ENCODE measurements around the gene TRAF1. TPM values are rescaled to one million over a fixed set of nuclear protein-coding genes. Genes with fewer than 3 reads are reported as not detected.

TRAF1 gene
- total RNA-seq, 2 donors from 2014 or later, result 71.4 to 164 TPM

DNA sequence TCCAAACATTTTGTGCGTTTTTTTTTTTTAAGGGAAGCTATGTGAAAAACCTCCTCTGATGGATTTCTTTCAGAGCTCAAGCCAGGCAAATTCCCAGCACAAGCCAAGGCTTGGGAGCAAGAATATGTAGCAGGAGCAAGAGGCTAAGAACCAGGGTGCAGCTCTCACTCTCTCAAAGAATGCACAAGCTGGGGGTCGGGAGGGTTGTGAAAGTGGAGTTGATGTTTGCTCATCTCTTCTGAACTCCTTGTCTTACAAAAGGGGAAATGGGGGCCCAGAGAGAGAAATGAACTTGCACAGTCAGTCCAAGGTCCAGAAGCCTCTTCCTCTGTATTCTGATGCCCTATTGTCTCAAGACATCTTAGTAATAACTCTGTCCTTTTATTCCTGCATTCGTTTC lies 7.7 kb upstream of the TRAF1 start:
- peaks cover 4% of the 10 kb centered on the region for H3K36me3 Mint-ChIP-seq (ENCODE audit: low read depth)
- no peaks in the 10 kb centered on the region for H3K27me3 Mint-ChIP-seq
- no peak for ATAC-seq (replicated peaks)
- peak overlapping the region; percentile 95 for H3K27ac Mint-ChIP-seq
- peaks cover 50% of the 10 kb centered on the region for H3K4me1 Mint-ChIP-seq
- H3K9me3 Mint-ChIP-seq, result no peaks in the 10 kb centered on the region
- H3K4me3 Mint-ChIP-seq, result peak overlapping the region; percentile 91

DNA sequence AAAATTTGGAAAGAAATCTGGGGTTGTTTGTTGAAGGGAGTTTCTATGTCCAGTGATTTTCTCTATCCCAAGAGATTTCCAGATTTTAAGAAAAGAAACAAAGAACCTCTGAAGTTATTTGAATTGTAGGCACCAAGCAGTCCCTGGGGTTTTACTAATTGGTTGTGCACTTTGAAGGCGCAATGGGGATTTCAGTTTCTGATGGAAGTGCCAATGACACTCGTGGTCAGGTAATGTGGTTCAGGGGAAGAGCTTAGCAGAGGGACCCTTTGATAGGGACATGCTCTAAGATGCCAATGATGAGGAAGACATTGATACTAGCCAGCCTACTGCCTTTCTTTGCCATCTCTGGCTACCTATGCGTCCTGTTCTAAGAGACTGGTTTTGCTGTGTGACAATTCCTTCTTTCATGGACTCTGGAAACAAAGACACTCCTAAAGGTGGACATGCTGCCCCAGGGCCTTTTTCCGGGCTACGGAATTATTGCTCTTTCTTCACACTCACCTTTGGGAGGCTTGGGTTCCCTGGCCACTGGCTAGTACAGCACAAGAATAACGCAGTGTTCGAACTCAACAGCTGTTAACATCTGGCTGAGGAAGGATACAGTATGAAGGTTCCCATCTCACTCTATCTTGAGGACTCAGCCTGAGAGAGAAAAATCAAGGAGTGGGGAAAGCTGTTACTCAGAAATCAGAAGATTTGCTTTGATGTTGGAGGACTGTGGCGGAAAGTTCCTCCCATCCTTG lies 6.9 kb upstream of the TRAF1 start:
- H3K4me1 Mint-ChIP-seq, result peaks cover 50% of the 10 kb centered on the region
- no peak for ATAC-seq (replicated peaks)
- H3K27ac Mint-ChIP-seq, result peak overlapping the region; percentile 95
- peaks cover 4% of the 10 kb centered on the region for H3K36me3 Mint-ChIP-seq (ENCODE audit: low read depth)
- no peaks in the 10 kb centered on the region for H3K9me3 Mint-ChIP-seq
- no peaks in the 10 kb centered on the region for H3K27me3 Mint-ChIP-seq
- peak overlapping the region; percentile 91 for H3K4me3 Mint-ChIP-seq

DNA sequence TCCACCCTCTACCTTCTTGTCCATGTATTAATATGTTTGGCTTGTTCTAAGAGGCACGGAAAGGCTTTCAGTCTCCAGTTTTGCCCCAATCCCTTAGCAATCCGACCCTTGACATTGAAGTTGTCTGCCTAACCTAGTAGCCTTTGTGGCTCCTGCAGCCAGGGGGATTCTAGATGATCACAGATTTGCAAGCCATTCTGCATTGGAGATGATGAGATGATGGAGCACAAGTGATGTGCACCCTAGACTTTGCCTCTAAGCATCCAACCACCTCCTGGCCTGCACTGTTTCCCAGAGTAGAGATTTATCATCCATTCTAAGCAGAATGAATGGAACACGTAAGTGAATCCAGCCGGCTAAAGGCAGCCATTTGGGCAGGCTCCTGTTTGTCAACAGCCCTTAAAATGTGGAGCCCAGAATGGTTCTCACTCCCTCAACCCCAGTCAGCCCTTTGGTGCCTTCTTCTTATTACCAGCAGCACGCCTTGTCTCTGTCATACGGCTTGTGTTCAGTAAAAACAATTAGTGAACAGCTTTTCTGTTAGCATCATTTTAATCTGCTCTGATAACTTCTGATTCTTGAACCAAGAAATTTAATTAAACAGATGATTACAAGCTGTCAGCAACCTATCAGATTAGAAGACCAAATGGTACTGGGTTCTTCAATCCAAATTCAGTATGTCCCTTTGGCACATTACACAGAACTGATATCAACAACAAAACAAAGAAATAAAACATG lies 5.7 kb upstream of the TRAF1 start:
- Mint-ChIP-seq H3K4me1 (peaks cover 62% of the 10 kb centered on the region), H3K9me3 (no peaks in the 10 kb centered on the region), H3K36me3 (ENCODE audit: low read depth) (peaks cover 16% of the 10 kb centered on the region), H3K4me3 (peak overlapping the region; percentile 91), H3K27ac (peak overlapping the region; percentile 95), H3K27me3 (no peaks in the 10 kb centered on the region)
- no peak for ATAC-seq (replicated peaks)

DNA sequence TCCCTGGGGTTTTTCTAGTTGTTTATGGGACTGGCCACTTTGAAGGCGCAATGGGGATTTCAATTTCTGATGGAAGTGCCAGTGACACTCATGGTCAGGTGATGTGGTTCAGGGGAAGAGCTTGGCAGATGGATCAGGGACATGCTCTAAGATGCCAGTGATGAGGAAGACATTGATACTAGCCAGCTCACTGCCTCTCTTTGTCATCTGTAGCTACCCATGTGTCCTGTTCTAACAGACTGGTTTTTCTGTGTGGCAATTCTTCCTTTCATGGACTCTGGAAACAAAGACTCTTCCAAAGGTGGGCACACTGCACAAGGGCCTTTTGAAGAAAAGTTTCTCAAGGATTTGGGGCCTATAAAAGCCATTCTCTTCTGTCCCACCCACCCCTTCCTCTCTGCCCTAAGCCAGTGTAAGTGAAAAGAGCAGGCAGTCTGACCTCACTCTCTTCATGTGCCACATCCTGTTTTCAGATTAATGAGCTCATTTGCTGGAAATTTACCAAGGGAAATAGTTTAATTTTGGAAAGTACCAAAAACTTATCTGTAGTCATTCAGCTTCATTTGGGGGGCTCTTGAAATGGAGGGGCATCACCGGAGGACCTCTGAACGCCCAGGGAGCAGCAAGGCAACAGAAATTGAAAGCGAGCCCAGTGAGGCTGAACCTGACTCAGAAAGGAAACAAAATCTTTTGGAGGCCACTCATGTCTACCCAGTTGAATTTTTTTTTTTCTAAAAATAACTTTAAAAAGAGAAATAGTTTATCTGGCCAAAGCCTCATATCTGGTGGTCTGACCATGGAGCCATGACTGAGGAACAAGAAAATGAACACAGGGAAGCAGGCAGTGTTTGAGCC lies 4.9 kb upstream of the TRAF1 start:
- no peaks in the 10 kb centered on the region for H3K9me3 Mint-ChIP-seq
- peaks cover 63% of the 10 kb centered on the region for H3K4me1 Mint-ChIP-seq
- H3K4me3 Mint-ChIP-seq, result peak overlapping the region; percentile 91
- peak; percentile 57 for ATAC-seq (replicated peaks)
- no peaks in the 10 kb centered on the region for H3K27me3 Mint-ChIP-seq
- peak overlapping the region; percentile 95 for H3K27ac Mint-ChIP-seq
- peaks cover 24% of the 10 kb centered on the region for H3K36me3 Mint-ChIP-seq (ENCODE audit: low read depth)

DNA sequence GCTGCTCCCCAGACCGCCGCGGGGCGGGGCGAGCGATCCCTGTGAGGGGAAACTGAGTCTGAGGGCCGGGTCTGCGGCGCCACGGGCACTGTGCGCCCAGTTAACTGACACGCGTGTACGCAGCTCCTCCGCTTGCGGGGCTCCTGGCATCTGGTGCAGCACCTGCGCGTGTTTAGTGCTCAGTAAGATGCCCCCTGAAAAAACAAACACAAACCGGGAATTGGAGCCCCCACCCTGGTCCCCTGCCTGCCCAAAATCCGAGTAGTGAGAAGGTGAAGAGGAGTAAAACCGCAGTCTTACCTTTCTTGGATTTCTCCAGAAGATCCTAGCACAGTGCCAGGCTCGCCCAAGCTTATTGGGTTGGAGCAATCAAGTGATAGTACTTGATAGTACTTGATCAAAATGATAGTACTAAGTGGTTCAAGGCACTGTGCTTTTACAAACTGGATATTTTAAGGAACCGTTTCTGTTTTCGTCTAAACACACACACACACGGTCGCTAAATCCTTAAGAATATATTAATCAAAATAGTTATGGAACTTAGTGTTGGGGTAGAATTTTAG lies 2.7 kb upstream of the TRAF1 start:
- Mint-ChIP-seq H3K9me3 (no peaks in the 10 kb centered on the region), H3K27me3 (no peaks in the 10 kb centered on the region), H3K27ac (peak overlapping the region; percentile 95), H3K4me1 (peaks cover 48% of the 10 kb centered on the region), H3K4me3 (peak overlapping the region; percentile 91), H3K36me3 (ENCODE audit: low read depth) (peaks cover 45% of the 10 kb centered on the region)
- no peak for ATAC-seq (replicated peaks)

DNA sequence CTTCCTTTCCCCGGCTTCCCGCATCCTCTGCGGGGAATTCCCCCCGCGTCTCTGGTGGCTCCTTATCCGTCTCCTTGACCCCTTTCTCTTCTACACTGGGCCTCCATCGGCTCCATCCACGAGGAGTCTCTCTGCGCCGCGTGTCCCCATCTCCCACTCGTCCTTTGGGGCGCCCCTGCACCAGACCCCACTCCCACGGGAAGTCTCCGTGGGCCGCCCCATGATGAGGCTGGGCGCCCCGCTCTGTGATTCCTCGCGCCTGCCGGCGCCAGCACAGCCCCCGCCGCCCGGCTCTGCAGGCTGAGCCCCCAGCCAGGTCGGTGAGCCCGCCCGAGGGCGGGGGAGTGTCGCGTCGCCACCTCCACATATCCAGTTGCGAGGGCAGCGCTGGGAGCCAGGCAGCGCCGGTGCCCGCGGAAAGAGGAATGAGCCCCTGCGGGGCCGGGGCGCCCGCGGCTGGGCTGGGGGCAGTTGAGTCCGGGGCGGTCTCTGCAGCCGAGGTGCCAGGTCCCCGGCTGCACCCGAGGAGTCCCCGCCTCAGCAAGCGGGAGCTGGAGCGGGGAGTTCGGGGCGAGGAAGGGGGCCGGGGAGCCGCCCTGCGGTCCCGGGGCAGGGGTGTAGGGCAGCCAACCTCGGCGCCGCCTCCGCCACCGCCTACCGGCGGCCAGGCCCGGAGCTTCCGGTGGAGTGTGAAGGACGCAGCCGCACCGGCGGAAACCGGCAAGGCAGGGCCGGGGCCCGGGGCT lies 2.1 kb upstream of the TRAF1 start:
- Mint-ChIP-seq H3K4me1 (peaks cover 42% of the 10 kb centered on the region), H3K4me3 (peak overlapping the region; percentile 91), H3K9me3 (no peaks in the 10 kb centered on the region), H3K36me3 (ENCODE audit: low read depth) (peaks cover 52% of the 10 kb centered on the region), H3K27ac (peak overlapping the region; percentile 94), H3K27me3 (no peaks in the 10 kb centered on the region)
- peak; percentile 4 for ATAC-seq (replicated peaks)

DNA sequence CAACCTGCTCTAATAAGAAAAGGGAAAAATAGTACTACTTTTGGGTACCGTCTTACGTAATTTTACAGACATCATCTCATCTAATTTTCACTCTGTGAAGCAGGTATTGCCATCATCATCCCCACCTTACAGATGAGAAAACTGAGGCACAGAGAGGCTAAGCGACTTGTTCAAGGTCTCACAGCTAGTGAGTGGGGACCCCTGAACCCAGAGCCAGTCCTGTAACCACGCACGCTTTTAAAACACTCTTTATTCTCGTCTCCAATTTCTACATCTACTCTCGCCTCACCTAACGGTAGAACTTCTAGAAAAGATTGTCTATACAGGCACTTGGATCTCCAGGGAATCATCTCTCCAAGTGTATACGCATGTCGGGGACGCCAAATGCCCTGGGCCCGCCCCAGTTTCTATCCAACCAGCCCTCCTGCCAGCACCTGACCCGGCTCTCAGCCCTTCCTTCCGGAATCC lies 1.5 kb upstream of the TRAF1 start:
- Mint-ChIP-seq H3K4me1 (peaks cover 36% of the 10 kb centered on the region), H3K27ac (peak overlapping the region; percentile 94), H3K9me3 (no peaks in the 10 kb centered on the region)

DNA sequence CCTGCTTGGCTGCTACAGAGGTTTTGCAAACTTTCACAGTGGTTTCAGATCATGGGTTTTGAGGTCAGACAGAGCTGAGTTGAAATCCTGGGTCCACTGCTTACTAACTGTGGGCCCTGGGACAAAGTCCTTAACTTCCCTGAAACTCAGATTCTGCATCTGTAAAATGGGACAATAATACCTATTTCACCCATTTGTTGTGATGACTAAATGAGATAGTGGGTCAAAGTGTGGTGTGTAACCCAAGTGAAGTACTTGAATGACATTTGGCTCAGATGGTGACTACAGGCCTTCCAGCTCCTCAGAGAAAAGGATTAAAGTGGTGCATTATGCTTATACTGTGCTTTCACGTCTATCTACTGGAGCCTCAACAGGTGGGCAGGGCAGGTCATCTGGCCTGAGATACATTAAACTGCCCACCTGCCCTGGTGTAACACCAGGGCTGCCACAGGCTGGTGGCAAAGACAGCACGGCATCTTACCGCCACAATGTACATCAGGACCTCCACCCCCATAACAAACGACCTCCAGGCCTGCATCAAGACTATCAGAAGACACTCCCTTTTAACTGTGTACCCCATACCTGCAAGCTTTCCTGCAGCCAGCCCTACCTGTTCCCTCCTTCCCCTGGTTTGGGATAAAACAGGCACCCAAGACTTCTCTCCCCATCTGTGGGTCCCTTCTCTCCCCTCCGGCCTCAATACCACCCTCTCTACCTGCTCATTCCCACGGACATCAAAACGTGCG lies 846 bp upstream of the TRAF1 start:
- Mint-ChIP-seq H3K36me3 (ENCODE audit: low read depth) (peaks cover 64% of the 10 kb centered on the region), H3K9me3 (no peaks in the 10 kb centered on the region), H3K27ac (peak overlapping the region; percentile 94), H3K4me3 (peak overlapping the region; percentile 91), H3K4me1 (peaks cover 34% of the 10 kb centered on the region), H3K27me3 (no peaks in the 10 kb centered on the region)
- ATAC-seq (replicated peaks), result peak; percentile 43

More for the DNA sequence above, 1.5 kb upstream of the TRAF1 start:
- H3K36me3 Mint-ChIP-seq (ENCODE audit: low read depth), result peaks cover 58% of the 10 kb centered on the region
- no peak for ATAC-seq (replicated peaks)
- no peaks in the 10 kb centered on the region for H3K27me3 Mint-ChIP-seq
- peak overlapping the region; percentile 91 for H3K4me3 Mint-ChIP-seq

DNA sequence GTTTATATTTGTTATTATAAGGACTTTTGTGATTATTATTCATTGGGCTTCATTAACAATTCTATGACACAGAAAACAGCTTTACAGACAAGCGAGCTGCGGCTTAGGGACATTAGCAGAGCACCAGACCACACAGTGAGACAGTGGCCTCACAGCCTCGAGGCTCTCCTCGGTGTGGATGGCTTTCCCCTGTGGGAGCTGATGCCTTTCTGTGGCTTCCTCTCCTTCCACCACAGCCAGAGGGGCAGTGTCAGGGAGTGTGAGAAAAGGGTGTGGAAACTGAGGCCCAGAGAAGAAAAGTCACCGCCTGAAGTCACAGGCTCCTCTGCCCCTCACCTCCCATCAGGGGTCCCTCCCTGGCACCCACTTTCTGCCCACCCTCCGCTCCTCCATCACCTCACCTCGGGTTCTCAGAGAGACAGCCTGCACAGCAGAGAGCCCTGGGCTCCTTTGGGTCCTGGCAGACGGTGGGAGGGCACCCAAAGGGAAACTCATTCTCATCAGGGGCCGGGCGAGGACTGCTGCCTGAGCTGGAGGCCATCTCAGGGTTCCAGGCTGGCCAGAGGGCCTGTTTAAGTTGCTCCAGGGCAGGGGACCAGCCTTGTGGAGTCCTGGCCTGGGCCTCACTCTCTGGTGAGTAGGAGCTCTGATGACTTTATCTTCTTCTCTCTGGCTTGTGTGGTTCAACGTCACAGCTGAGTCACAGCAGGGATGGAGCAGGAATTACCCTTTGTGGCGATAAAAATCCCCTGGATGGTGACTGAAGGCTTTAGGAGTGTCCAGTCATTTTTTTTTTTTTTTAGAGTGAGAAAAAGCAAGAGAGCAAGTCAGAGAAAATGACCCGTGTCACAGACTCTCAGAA lies 830 bp downstream of the TRAF1 start:
- H3K27ac Mint-ChIP-seq, result peak overlapping the region; percentile 94
- H3K4me1 Mint-ChIP-seq, result peaks cover 25% of the 10 kb centered on the region
- H3K36me3 Mint-ChIP-seq (ENCODE audit: low read depth), result peaks cover 77% of the 10 kb centered on the region
- peak; percentile 72 for ATAC-seq (replicated peaks)
- peak overlapping the region; percentile 91 for H3K4me3 Mint-ChIP-seq
- H3K9me3 Mint-ChIP-seq, result no peaks in the 10 kb centered on the region
- H3K27me3 Mint-ChIP-seq, result no peaks in the 10 kb centered on the region

DNA sequence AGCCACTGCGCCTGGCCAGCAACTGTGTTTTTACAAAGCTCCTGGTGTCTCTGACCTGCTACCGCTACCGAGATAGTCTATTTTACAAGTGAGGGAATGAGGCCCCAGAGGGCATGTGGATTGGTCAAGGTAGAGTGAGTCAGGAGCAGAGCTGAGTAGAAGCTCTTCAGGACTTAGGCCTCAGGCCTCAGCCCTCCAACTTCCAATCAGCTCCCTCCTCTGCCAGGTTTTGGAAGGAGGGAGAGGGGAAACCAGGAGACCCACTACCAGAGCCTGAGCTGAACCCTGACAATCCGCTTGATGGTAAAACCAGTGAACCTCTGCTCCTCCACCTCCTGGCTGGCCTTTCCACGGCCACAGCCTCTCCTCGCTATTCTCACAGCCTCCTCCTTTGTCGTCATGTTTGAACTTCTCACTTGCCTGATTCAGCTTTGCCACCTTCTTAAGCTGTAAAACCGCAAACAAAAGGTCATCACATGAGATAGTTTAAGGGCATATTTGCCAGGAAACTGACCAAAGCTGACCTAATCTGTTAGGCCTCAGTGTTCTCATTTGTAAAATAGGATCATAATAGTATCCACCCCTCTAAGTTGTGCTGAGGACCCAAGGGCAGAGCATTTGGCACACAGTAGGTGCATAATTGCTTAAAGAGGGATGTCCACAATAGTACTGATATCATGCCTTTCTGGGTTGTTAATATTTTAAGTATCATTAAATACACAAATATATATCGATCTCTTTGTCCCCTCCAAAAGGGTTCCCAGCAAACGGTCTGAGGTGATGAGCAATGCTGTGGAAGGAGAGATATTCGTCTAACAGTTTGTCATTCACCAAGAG lies 1.7 kb downstream of the TRAF1 start:
- Mint-ChIP-seq H3K4me1 (peaks cover 27% of the 10 kb centered on the region), H3K9me3 (no peaks in the 10 kb centered on the region)
- ATAC-seq (replicated peaks), result peak; percentile 14

DNA sequence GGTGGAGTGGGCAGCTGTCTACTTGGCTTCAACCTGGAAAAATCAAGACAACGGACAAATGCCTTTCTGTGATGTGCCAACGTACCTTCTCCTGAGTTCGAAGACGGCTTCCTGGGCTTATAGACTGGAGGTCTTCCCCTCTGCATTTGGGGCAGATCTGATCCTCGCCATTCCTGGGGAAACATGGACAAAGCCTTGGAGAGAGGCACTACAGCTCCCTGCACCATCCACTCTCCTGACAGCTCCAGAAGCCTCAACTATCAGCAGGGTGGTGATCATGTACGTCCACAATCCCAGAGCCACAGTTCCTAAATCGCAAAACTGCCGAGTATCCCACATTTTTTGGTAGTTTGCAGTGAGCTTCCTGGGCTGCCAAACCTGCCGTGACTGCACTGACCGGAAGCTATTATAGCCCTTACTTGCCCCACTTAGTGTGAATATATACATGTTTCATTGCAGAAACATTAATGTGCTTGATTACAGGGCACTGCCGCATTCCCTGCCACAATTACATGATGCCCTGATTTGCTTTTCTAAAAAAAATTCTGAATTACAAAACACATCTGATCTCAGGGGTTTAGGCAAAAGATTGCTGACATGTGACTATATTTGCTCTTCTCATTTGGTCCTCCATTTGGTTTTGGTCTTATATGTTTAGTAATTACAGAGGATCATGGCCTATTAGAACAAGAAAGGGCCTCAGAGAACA lies 2.8 kb downstream of the TRAF1 start:
- Mint-ChIP-seq H3K36me3 (ENCODE audit: low read depth) (peaks cover 97% of the 10 kb centered on the region), H3K4me3 (peak overlapping the region; percentile 91), H3K27ac (peak overlapping the region; percentile 94), H3K4me1 (peaks cover 37% of the 10 kb centered on the region), H3K27me3 (no peaks in the 10 kb centered on the region), H3K9me3 (no peaks in the 10 kb centered on the region)
- ATAC-seq (replicated peaks), result no peak

More for the DNA sequence above, 1.7 kb downstream of the TRAF1 start:
- peaks cover 85% of the 10 kb centered on the region for H3K36me3 Mint-ChIP-seq (ENCODE audit: low read depth)
- H3K27ac Mint-ChIP-seq, result peak overlapping the region; percentile 94
- peak overlapping the region; percentile 91 for H3K4me3 Mint-ChIP-seq
- H3K27me3 Mint-ChIP-seq, result no peaks in the 10 kb centered on the region
